GM20000 (cell line): ENCODE results near the gene CH25H.

Experiments used
- DNase-seq: peaks from one replicate; pipeline ENCODE4 v3.0.0; 2012; ENCODE audit warnings: low spot score
- CTCF ChIP-seq: IDR thresholded peaks from 2 replicates; pipeline ENCODE4 v1.5.1; 2012; ENCODE audit warnings: mild to moderate bottlenecking, control low read depth; ENCODE audit errors: extremely low read depth, missing control alignments

Gene CH25H

GRCh38 chr10:89189211-89189734 lies 17.8 kb downstream of the CH25H start:
- TF ChIP-seq CTCF: no peak
- DNase-seq: no peak

GRCh38 chr10:89185658-89186057 lies 21.5 kb downstream of the CH25H start:
- no peak for TF ChIP-seq CTCF

GRCh38 chr10:89184638-89185037 lies 22.5 kb downstream of the CH25H start:
- no peak for TF ChIP-seq CTCF
- DNase-seq: no peak

More at GRCh38 chr10:89185658-89186057, 21.5 kb downstream of the CH25H start:
- DNase-seq: no peak

- no peak for TF ChIP-seq CTCF
- DNase-seq: no peak
Observed at GRCh38 chr10:89183571-89183970, 23.5 kb downstream of the CH25H start.

GRCh38 chr10:89182894-89183293 lies 24.2 kb downstream of the CH25H start:
- DNase-seq: no peak
- no peak for TF ChIP-seq CTCF

- no peak for DNase-seq
Observed at GRCh38 chr10:89175816-89176215, 31.3 kb downstream of the CH25H start.

GRCh38 chr10:89173075-89173474 lies 34.0 kb downstream of the CH25H start:
- TF ChIP-seq CTCF: no peak
- no peak for DNase-seq

More at GRCh38 chr10:89175816-89176215, 31.3 kb downstream of the CH25H start:
- TF ChIP-seq CTCF: no peak
